Bronchial epithelial cell (primary cell): ENCODE measurements around the gene ST6GALNAC1. TPM values are rescaled to one million over a fixed set of nuclear protein-coding genes. Genes with fewer than 3 reads are reported as not detected.

Experiments used
- DNase-seq: peaks from one replicate; pipeline ENCODE4 v3.0.0-alpha.2; 2010; ENCODE audit warnings: low read depth
- FAIRE-seq: peaks from 2 replicates; lab custom pipeline; 2011; peaks lifted over from hg19 to GRCh38; lab: Jason Lieb, UNC
- H3K27me3 ChIP-seq: 2 replicates; pipeline ENCODE4 v1.5.1; 2011; ENCODE audit warnings: low read length; ENCODE audit not compliant: control insufficient read depth, insufficient read depth
- H3K36me3 ChIP-seq: 2 replicates; pipeline ENCODE4 v1.5.1; 2011; ENCODE audit warnings: low read length; ENCODE audit not compliant: control insufficient read depth, insufficient read depth
- H3K4me3 ChIP-seq: 2 replicates; pipeline ENCODE4 v1.5.1; 2011; ENCODE audit warnings: mild to moderate bottlenecking, low read depth, low read length, control low read depth
- total RNA-seq: library from RNA; depleted of rRNA; stranded (reverse); fragments of >200 nt; gene quantifications from 2 replicates; pipeline ENCODE4 v1.2.1, GENCODE V29; 2014
- TF ChIP-seq, protein P1 (sequence below): IDR thresholded peaks from 2 replicates; pipeline ENCODE4 v1.5.1; 2011; ENCODE audit warnings: mild to moderate bottlenecking, moderate library complexity, low read length, control low read depth, inconsistent platforms; ENCODE audit not compliant: insufficient read depth, severe bottlenecking

ST6GALNAC1 gene
- total RNA-seq, 1 donor from 2014 or later: 5.0 TPM

GRCh38 chr17:76635659-76636360 lies 7.7 kb downstream of the ST6GALNAC1 start:
- H3K27me3 ChIP-seq: no peaks in the 10 kb centered on the region
- no peak overlapping the region for H3K4me3 ChIP-seq
- DNase-seq: no peak
- FAIRE-seq: no peak
- H3K36me3 ChIP-seq: peaks cover 2% of the 10 kb centered on the region
- TF ChIP-seq, protein P1, sequence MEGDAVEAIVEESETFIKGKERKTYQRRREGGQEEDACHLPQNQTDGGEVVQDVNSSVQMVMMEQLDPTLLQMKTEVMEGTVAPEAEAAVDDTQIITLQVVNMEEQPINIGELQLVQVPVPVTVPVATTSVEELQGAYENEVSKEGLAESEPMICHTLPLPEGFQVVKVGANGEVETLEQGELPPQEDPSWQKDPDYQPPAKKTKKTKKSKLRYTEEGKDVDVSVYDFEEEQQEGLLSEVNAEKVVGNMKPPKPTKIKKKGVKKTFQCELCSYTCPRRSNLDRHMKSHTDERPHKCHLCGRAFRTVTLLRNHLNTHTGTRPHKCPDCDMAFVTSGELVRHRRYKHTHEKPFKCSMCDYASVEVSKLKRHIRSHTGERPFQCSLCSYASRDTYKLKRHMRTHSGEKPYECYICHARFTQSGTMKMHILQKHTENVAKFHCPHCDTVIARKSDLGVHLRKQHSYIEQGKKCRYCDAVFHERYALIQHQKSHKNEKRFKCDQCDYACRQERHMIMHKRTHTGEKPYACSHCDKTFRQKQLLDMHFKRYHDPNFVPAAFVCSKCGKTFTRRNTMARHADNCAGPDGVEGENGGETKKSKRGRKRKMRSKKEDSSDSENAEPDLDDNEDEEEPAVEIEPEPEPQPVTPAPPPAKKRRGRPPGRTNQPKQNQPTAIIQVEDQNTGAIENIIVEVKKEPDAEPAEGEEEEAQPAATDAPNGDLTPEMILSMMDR: no peak

GRCh38 chr17:76635039-76635438 lies 8.5 kb downstream of the ST6GALNAC1 start:
- no peak for FAIRE-seq
- TF ChIP-seq, protein P1: no peak
- Histone ChIP-seq H3K27me3 (no peaks in the 10 kb centered on the region), H3K36me3 (peaks cover 2% of the 10 kb centered on the region), H3K4me3 (no peak overlapping the region)
- no peak for DNase-seq

GRCh38 chr17:76633628-76634328 lies 9.8 kb downstream of the ST6GALNAC1 start:
- peaks cover 4% of the 10 kb centered on the region for H3K36me3 ChIP-seq
- TF ChIP-seq, protein P1: no peak
- DNase-seq: no peak

GRCh38 chr17:76631821-76632565 lies 11.6 kb downstream of the ST6GALNAC1 start:
- Histone ChIP-seq H3K27me3 (no peaks in the 10 kb centered on the region), H3K4me3 (no peak overlapping the region), H3K36me3 (peaks cover 6% of the 10 kb centered on the region)
- peak; percentile 73 for DNase-seq
- TF ChIP-seq, protein P1: no peak
- peak; percentile 88 for FAIRE-seq

More at GRCh38 chr17:76633628-76634328, 9.8 kb downstream of the ST6GALNAC1 start:
- H3K4me3 ChIP-seq: no peak overlapping the region
- no peak for FAIRE-seq
- H3K27me3 ChIP-seq: no peaks in the 10 kb centered on the region

DNA sequence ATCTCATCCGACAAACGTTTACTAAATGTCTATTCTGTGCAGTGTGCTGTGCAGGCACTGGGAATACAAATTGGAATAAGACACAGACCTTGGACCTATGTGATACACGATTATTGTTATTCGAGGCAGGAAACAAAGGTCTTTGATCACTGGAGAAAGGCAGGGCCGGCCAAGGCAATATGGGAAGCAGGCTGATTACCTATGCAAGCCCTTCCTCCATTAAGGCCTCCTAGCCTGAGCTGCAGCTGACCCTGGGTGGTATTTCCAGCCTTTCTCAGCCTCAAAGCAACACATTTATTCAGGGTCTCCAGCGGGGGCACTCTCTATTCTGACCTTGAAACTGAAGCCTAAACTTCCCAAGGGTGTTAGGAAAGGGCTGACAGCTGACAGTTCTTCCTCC lies 13.4 kb downstream of the ST6GALNAC1 start:
- no peak overlapping the region for H3K4me3 ChIP-seq
- DNase-seq (no peak), FAIRE-seq (no peak)
- TF ChIP-seq, protein P1: no peak
- no peaks in the 10 kb centered on the region for H3K27me3 ChIP-seq
- peaks cover 8% of the 10 kb centered on the region for H3K36me3 ChIP-seq
